Neuronal stem cell (in vitro differentiated cells): ENCODE results near the gene TMEM63A.
A peak's percentile ranks its signal among the peaks of the same experiment; 100 is the strongest.

Experiments used
- DNase-seq: peaks from one replicate; pipeline ENCODE4 v3.0.0-alpha.2; 2013; ENCODE audit warnings: low spot score
- H2AFZ ChIP-seq: one replicate; pipeline ENCODE4 v1.6.1; 2013; ENCODE audit warnings: mild to moderate bottlenecking, low read length, inconsistent platforms
- H2AK5ac ChIP-seq: 2 replicates; pipeline ENCODE4 v1.6.1; 2013; ENCODE audit warnings: low read depth, mild to moderate bottlenecking, inconsistent platforms, low read length, moderate library complexity, mixed read lengths
- H2BK120ac ChIP-seq: 2 replicates; pipeline ENCODE4 v1.6.1; 2013; ENCODE audit warnings: low read depth, mild to moderate bottlenecking, inconsistent platforms, low read length, moderate library complexity, mixed read lengths
- H2BK12ac ChIP-seq: one replicate; pipeline ENCODE4 v1.6.1; 2013; ENCODE audit warnings: low read length, inconsistent platforms
- H2BK15ac ChIP-seq: 2 replicates; pipeline ENCODE4 v1.6.1; 2013; ENCODE audit warnings: mild to moderate bottlenecking, low read length, inconsistent platforms, mixed read lengths
- H2BK5ac ChIP-seq: one replicate; pipeline ENCODE4 v1.6.1; 2013; ENCODE audit warnings: inconsistent platforms, mild to moderate bottlenecking, low read length, moderate library complexity
- H3K14ac ChIP-seq: one replicate; pipeline ENCODE4 v1.6.1; 2013; ENCODE audit warnings: low read length, inconsistent platforms
- H3K18ac ChIP-seq: 2 replicates; pipeline ENCODE4 v1.6.1; 2013; ENCODE audit warnings: low read length, inconsistent platforms
- H3K23ac ChIP-seq: 2 replicates; pipeline ENCODE4 v1.6.1; 2013; ENCODE audit warnings: low read depth, mild to moderate bottlenecking, mixed read lengths, low read length, inconsistent platforms; ENCODE audit not compliant: poor library complexity
- H3K27ac ChIP-seq: replicated peaks from 3 replicates; pipeline ENCODE4 v1.5.1; 2013; ENCODE audit warnings: low read length, inconsistent platforms
- H3K27me3 ChIP-seq, 3 experiments: 2 replicates each; pipeline ENCODE4 v1.6.1; 2013; ENCODE audit warnings: low read length in 3 of 3, mild to moderate bottlenecking in 2 of 3, inconsistent platforms in 1 of 3, low read depth in 1 of 3, mixed read lengths in 1 of 3, moderate library complexity in 1 of 3; ENCODE audit not compliant: control insufficient read depth in 3 of 3, insufficient read depth in 3 of 3
- H3K36me3 ChIP-seq, 2 donors: replicated peaks in 1 of 2; 2 replicates each; pipeline ENCODE4 v1.6.1; 2013; ENCODE audit warnings: low read length in 2 of 2; ENCODE audit not compliant: control insufficient read depth in 2 of 2, insufficient read depth in 2 of 2
- H3K4ac ChIP-seq: 2 replicates; pipeline ENCODE4 v1.6.1; 2013; ENCODE audit warnings: inconsistent platforms, mild to moderate bottlenecking, low read length, moderate library complexity
- H3K4me1 ChIP-seq, 2 donors: 1 replicate in 1 of 2; 2 replicates in 1 of 2; pipeline ENCODE4 v1.6.1; 2013; ENCODE audit warnings: low read length in 2 of 2, low read depth in 1 of 2; ENCODE audit not compliant: control insufficient read depth in 2 of 2, insufficient read depth in 1 of 2
- H3K4me2 ChIP-seq: one replicate; pipeline ENCODE4 v1.6.1; 2013; ENCODE audit warnings: mild to moderate bottlenecking, low read length, inconsistent platforms; ENCODE audit not compliant: insufficient read depth, poor library complexity, severe bottlenecking
- H3K4me3 ChIP-seq, 2 donors: 2 replicates each; pipeline ENCODE4 v1.5.1; 2013; ENCODE audit warnings: low read length in 2 of 2, mild to moderate bottlenecking in 2 of 2, inconsistent platforms in 1 of 2, moderate library complexity in 1 of 2
- H3K79me1 ChIP-seq: one replicate; pipeline ENCODE4 v1.6.1; 2013; ENCODE audit warnings: low read depth, mild to moderate bottlenecking, inconsistent platforms, low read length, moderate library complexity
- H3K9ac ChIP-seq: one replicate; pipeline ENCODE4 v1.6.1; 2013; ENCODE audit warnings: mild to moderate bottlenecking, low read depth, low read length, inconsistent platforms; ENCODE audit not compliant: poor library complexity
- H3K9me3 ChIP-seq, 2 donors: replicated peaks in 1 of 2; 2 replicates each; pipeline versions ENCODE3 to v1.6.1; 2013; ENCODE audit warnings: low read length in 2 of 2, mild to moderate bottlenecking in 2 of 2, inconsistent platforms in 1 of 2, low read depth in 1 of 2, mixed read lengths in 1 of 2, moderate library complexity in 1 of 2; ENCODE audit not compliant: control insufficient read depth in 2 of 2, insufficient read depth in 1 of 2
- H4K8ac ChIP-seq: one replicate; pipeline ENCODE4 v1.6.1; 2013; ENCODE audit warnings: low read depth, mild to moderate bottlenecking, inconsistent platforms, low read length, moderate library complexity
- H4K91ac ChIP-seq: one replicate; pipeline ENCODE4 v1.6.1; 2013; ENCODE audit warnings: low read length, low read depth, mild to moderate bottlenecking, inconsistent platforms; ENCODE audit not compliant: poor library complexity
- WGBS, 2 donors: extraction: QIAGEN DNeasy Blood & Tissue Kit; methylation state at CpG; one replicate each; pipeline ENCODE4 v1.1.7; 2013; ENCODE audit warnings: missing lambda C conversion rate in 2 of 2, mixed read lengths in 1 of 2; ENCODE audit not compliant: insufficient read length in 2 of 2, insufficient replicate concordance in 1 of 2; ENCODE audit errors: extremely low coverage in 2 of 2; 5-methylcytosine and 5-hydroxymethylcytosine counted together

Gene TMEM63A

DNA sequence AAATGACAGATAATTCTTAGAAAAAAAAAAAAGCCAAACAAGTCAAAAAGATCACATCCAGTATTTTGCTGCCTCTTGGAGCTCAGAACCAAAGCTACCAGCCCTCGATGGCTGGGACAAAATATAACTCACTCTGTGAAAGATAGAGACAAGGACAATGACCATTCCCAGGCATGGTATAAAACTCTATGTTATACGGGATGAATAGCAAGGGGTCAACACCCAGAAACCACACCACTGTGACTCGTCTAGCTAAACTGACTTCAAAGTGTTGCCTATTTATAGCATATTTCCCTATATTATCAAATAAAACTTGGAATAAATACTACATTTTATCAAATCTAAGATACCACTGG, 10.1 kb downstream of the TMEM63A start:
- H4K91ac ChIP-seq, result no peak overlapping the region
- no peak for DNase-seq
- H3K18ac ChIP-seq, result no peak overlapping the region
- H3K27ac ChIP-seq, result no peak overlapping the region
- H2AK5ac ChIP-seq, result no peak overlapping the region
- H3K27me3 ChIP-seq, result no peaks in the 10 kb centered on the region
- no peak overlapping the region for H3K4me3 ChIP-seq
- no peak overlapping the region for H3K4me2 ChIP-seq
- no peak overlapping the region for H4K8ac ChIP-seq
- no peak overlapping the region for H3K14ac ChIP-seq
- no peak overlapping the region for H2BK12ac ChIP-seq
- H2BK120ac ChIP-seq, result no peak overlapping the region
- no peak overlapping the region for H2BK5ac ChIP-seq
- H3K36me3 ChIP-seq, result peaks cover 0 to 46% of the 10 kb centered on the region in 2 donors
- no peak overlapping the region for H2AFZ ChIP-seq
- no peaks in the 10 kb centered on the region for H3K9me3 ChIP-seq
- H3K4ac ChIP-seq, result no peak overlapping the region
- H3K79me1 ChIP-seq, result no peaks in the 10 kb centered on the region
- H2BK15ac ChIP-seq, result no peak overlapping the region
- no peak overlapping the region for H3K23ac ChIP-seq
- no CpG with 5 or more reads among the region's 3 CpGs for WGBS, 2 donors
- H3K4me1 ChIP-seq, result no peaks in the 10 kb centered on the region
- H3K9ac ChIP-seq, result no peak overlapping the region

DNA sequence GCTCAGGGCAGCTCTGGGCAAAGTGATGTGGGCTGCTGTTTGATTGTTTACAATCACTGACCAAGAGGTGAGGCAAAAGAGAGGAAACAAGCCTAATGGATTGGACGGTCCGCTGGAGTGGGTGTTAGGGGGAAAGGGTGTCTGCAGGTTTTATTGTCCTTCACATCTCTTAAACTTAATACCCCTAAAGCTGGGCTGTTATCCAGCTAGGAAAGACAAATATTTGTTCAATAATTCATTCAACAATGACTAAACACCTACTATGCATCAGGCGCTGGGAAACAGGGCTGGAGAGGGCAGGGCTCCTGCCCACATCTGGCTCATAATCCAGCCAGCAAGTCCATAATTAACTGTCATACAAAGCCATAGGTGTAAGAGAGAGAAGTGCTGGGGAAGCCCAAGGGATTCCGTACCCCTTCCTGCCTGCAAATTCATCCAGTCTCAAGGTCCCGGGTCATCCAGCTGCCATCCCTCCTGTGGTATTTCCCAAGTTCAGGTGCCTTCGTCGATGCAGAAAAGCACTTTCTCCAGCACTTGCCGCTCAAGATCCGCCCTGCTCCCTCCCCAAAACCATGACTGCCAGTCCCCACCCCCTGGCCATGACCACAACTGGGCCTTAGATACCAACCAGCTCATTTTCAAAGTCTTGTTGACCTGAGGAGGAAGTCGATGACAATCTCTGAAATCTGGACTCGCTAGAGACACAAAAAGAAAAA, 10.7 kb downstream of the TMEM63A start:
- Histone ChIP-seq H2BK15ac (no peak overlapping the region), H3K18ac (no peak overlapping the region), H2AFZ (no peak overlapping the region), H3K23ac (no peak overlapping the region), H3K36me3 (peaks cover 0 to 42% of the 10 kb centered on the region in 2 donors), H4K91ac (no peak overlapping the region), H3K79me1 (no peaks in the 10 kb centered on the region), H3K9ac (no peak overlapping the region), H3K4me2 (no peak overlapping the region), H2AK5ac (no peak overlapping the region), H3K14ac (no peak overlapping the region), H3K4me1 (no peaks in the 10 kb centered on the region), H3K9me3 (no peaks in the 10 kb centered on the region), H3K27ac (no peak overlapping the region), H3K4ac (no peak overlapping the region), H3K27me3 (no peaks in the 10 kb centered on the region), H2BK5ac (no peak overlapping the region), H2BK120ac (no peak overlapping the region), H4K8ac (no peak overlapping the region), H2BK12ac (no peak overlapping the region), H3K4me3 (no peak overlapping the region)
- WGBS, 2 donors, result no CpG with 5 or more reads among the region's 11 CpGs
- DNase-seq, result no peak

DNA sequence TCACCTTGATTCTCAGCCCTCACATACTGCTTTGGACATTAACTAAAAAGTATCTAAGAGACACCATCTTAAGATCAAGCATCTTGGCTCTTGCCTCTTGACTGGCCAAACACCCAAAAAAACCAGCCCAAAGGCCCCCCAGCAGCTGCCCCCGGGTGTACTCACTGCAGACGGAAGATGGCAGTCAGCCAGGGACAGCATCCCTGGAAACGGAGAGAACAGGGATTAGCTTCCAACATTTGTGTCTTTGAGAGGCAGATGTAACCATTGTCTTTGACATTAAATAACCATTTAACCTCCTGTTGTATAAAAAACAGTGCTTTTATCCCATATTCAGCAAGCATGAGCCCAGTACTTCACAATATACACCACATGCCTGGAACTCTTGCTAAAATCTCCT, 11.3 kb downstream of the TMEM63A start:
- Histone ChIP-seq H3K27me3 (no peaks in the 10 kb centered on the region), H4K8ac (no peak overlapping the region), H3K4me1 (no peaks in the 10 kb centered on the region), H3K4ac (no peak overlapping the region), H3K4me3 (no peak overlapping the region), H3K27ac (no peak overlapping the region), H2BK5ac (no peak overlapping the region), H3K4me2 (no peak overlapping the region), H2AFZ (no peak overlapping the region), H2BK12ac (no peak overlapping the region), H3K36me3 (peaks cover 0 to 43% of the 10 kb centered on the region in 2 donors), H2BK15ac (no peak overlapping the region), H4K91ac (no peak overlapping the region), H3K79me1 (no peaks in the 10 kb centered on the region), H3K9me3 (no peaks in the 10 kb centered on the region), H3K9ac (no peak overlapping the region), H3K14ac (no peak overlapping the region), H3K23ac (no peak overlapping the region), H2AK5ac (no peak overlapping the region), H3K18ac (no peak overlapping the region), H2BK120ac (no peak overlapping the region)
- no CpG with 5 or more reads among the region's 3 CpGs for WGBS, 2 donors
- DNase-seq, result no peak

DNA sequence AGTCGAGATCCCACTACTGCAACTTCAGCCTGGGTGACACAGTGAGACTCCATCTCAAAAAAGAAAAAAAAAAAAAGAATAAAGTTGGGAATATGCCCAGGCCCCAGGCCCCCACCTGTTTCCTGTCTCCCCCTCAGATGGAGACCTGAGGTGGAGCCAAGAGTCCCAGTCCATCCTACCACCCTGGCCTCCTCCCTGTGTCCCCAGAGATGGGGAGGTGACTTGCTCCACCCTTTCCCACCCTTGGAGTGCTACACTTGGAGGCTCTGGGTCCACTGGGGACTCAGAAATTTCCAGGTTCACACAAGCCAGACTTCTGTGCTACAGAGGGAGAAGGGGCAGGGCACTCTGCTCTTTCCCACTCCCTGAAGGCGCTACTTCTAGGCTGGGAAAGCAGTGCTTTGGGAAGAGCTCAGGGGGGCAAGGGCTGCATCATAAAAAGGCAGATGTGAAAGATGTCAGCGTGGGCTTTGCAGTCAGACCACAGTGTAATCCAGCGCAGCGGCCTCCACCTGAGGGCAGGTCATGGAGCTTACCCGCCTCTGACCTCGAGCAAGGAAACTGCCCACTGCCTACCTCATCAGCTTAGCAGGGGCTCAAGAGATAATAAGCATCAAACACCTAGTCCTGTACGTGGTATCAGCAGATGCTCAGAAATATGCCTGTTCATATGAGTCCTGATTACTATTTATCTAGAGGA, 13.4 kb downstream of the TMEM63A start:
- Histone ChIP-seq H2AFZ (no peak overlapping the region), H4K8ac (no peak overlapping the region), H3K9ac (no peak overlapping the region), H3K18ac (no peak overlapping the region), H3K27ac (no peak overlapping the region), H3K14ac (peak overlapping the region; percentile 10), H2BK15ac (no peak overlapping the region), H2BK120ac (no peak overlapping the region), H3K4me1 (no peaks in the 10 kb centered on the region), H2BK12ac (no peak overlapping the region), H3K23ac (no peak overlapping the region), H2BK5ac (no peak overlapping the region), H3K4me3 (no peak overlapping the region), H3K36me3 (peaks cover 0 to 56% of the 10 kb centered on the region in 2 donors), H3K4ac (no peak overlapping the region), H3K4me2 (no peak overlapping the region), H3K27me3 (no peaks in the 10 kb centered on the region), H4K91ac (no peak overlapping the region), H2AK5ac (no peak overlapping the region), H3K9me3 (no peaks in the 10 kb centered on the region), H3K79me1 (no peaks in the 10 kb centered on the region)
- no peak for DNase-seq
- WGBS, 2 donors, result no CpG with 5 or more reads among the region's 8 CpGs
